D721Med (cell line): Measurements from ENCODE around the gene FTH1.

Source experiments
- DNase-seq: peaks from one replicate; pipeline ENCODE4 v3.0.0; 2011; ENCODE audit warnings: low spot score; ENCODE audit not compliant: insufficient read length
- FAIRE-seq: peaks from 2 replicates; lab custom pipeline; 2011; peaks lifted over from hg19 to GRCh38; lab: Jason Lieb, UNC
- TF ChIP-seq, protein P1 (sequence below): IDR thresholded peaks from 2 replicates; pipeline ENCODE4 v1.5.1; 2012; ENCODE audit warnings: mild to moderate bottlenecking, control low read depth; ENCODE audit not compliant: insufficient read depth; ENCODE audit errors: missing control alignments

FTH1 gene

DNA sequence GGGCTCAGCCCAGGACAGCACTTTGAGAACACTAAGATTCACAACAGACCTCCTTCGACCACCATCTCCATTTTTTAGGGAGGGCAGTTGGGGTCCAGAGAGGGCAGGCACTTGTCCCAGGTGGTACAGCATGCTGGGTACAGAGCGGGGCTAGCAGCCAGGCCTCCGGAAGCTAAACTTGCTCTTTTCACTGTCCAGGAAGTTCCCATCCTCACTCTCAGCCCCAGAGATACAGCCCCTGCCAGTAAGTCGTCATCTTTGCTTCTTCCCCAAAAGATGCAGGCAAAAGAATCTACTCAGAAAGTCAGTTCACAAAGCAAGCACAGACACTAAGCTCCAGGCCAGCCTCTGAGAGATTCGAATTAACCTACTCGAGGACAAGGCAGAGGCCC, 43.4 kb downstream of the FTH1 start:
- TF ChIP-seq, protein P1, sequence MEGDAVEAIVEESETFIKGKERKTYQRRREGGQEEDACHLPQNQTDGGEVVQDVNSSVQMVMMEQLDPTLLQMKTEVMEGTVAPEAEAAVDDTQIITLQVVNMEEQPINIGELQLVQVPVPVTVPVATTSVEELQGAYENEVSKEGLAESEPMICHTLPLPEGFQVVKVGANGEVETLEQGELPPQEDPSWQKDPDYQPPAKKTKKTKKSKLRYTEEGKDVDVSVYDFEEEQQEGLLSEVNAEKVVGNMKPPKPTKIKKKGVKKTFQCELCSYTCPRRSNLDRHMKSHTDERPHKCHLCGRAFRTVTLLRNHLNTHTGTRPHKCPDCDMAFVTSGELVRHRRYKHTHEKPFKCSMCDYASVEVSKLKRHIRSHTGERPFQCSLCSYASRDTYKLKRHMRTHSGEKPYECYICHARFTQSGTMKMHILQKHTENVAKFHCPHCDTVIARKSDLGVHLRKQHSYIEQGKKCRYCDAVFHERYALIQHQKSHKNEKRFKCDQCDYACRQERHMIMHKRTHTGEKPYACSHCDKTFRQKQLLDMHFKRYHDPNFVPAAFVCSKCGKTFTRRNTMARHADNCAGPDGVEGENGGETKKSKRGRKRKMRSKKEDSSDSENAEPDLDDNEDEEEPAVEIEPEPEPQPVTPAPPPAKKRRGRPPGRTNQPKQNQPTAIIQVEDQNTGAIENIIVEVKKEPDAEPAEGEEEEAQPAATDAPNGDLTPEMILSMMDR = no peak
- FAIRE-seq (no peak), DNase-seq (no peak)

GRCh38 chr11:61923166-61924063, 44.0 kb downstream of the FTH1 start:
- no peak for FAIRE-seq

DNA sequence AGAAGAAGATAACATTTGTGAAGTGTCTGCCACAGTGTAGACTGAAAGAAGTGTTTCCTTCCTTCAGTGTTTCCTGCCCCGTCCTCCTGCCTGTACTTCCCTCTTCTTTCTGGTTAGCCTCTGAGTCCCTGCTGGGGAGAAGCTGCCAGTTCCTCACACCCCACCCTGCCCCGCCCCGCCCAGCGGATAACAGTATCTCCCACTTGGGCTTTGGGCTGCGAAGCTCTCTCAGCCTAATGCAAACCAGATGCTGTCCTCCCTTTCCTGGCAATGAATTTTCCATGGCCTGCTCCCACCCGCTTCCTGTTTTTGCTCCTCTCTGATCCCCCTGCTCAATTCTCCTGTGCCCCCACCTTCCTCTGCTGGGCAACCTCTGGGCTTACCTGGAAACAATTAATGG, 44.9 kb downstream of the FTH1 start:
- FAIRE-seq (no peak), DNase-seq (no peak)

More at GRCh38 chr11:61923166-61924063, 44.0 kb downstream of the FTH1 start:
- TF ChIP-seq, protein P1 = no peak
- DNase-seq = no peak

DNA sequence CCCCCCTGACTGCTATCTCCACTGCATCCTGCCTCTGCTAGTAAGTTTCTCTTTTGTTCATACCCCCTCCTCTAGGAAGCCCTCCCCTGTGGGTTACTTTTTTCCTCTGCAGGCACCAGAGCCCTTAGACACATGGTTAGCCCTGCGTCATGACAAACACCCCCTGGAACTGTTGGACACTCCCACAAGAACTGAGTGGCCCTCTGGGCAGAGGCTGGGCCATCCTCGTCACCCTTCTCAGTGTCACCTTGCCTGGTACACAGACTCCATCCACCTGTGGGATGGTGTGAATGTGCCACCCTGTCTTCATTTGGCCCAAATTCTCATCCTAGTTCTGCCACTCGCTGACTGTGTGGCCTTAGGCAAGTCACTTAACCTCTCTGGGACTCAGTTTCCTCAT, 46.0 kb downstream of the FTH1 start:
- DNase-seq (no peak), FAIRE-seq (no peak)
- TF ChIP-seq, protein P1 = no peak

More for the DNA sequence above, 44.9 kb downstream of the FTH1 start:
- TF ChIP-seq, protein P1 = no peak

- FAIRE-seq (no peak), DNase-seq (no peak)
- TF ChIP-seq, protein P1 = no peak
These were observed 47.5 kb downstream of the FTH1 start for GRCh38 chr11:61919705-61920631.

DNA sequence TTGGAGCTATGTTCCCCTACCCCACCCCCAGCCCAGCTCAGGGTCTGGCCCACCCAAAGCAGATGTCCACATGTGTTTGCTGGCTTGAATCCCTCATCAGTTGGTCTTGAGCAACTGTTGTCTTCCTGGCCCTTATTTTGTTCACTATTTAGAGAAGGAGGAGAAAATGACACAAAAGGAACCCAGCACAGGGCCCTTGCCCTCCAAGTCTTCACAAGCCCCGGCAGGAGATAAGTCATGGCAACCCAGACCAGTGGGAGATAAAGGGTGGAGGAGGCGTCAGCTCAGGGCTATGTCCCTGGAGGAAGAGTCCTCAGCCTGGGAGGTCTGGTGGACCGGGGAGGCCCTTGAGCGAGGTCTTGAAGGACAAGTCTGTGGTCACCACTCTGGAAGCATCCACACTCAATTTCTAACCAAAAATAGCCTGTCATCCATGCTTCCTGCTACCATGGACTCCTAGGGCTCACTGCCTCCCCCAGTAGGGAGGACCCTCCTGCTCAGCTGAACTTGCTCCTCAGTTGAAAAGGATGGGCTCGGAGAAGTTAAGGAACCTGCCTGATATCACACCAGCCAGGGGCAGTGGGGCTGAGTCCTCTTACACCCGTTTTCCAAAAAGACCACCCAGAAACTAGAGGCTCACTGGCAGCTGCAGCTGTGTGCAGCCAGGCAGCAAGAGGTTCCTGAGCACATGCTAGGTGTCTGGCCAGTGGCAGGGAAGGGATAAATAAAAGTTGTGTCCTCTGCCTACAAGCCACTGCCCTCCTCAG, 48.3 kb downstream of the FTH1 start:
- no peak for DNase-seq
- FAIRE-seq = no peak
- TF ChIP-seq, protein P1 = no peak
